HG02571 (cell line): ENCODE data around the gene DLG1.

Experiments
- ATAC-seq: cut with Tn5 transposase; IDR thresholded peaks from one replicate; pipeline ENCODE4 v1.9.1; 2021; ENCODE audit warnings: mild to moderate bottlenecking, moderate library complexity; ENCODE audit not compliant: unreplicated experiment

DLG1 gene

DNA sequence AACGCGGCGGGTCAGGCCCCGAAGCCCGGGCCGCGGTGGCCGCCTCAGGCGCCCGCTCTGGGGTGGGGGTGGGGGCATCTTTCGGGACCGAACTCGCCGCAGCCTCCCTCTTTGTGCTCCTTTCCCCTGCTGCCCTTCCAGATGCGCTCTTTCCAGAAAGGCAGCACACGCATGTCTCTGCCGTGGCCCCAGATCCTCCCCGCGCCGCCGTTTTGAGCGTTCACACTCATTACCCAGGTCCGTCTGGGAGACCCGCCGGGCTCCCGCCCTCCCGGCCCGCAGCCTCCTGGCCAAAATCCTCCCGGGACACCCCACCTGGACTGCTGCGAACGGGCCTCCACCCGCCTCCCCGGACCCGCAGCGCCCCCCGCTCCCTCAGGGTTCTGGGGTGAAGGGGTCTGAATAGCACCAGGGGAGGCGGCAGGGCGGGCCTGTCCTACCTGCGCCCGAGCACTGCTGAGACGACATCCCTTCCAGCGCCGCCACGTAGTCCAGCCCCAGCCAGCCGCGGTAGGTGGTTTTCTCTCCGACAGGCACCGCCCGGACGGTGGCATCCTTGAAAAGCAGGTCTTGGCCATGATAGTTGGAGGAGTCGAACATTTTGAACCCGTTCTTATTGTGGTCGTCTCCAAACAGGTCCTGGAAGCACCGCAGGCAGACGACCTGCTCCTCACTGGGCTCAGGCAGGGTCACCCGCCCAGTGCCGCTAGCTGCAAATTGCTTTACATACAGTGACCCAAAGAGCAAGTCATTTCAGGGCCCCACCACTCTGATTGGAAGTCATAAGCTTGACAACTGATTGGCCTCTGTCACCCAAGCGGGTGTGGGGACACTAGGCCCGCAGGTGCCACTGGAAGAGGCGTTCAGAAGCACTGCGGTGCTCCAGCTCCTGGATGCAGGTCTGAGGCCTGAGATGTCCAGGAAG, 294.7 kb downstream of the DLG1 start:
- no peak for ATAC-seq

DNA sequence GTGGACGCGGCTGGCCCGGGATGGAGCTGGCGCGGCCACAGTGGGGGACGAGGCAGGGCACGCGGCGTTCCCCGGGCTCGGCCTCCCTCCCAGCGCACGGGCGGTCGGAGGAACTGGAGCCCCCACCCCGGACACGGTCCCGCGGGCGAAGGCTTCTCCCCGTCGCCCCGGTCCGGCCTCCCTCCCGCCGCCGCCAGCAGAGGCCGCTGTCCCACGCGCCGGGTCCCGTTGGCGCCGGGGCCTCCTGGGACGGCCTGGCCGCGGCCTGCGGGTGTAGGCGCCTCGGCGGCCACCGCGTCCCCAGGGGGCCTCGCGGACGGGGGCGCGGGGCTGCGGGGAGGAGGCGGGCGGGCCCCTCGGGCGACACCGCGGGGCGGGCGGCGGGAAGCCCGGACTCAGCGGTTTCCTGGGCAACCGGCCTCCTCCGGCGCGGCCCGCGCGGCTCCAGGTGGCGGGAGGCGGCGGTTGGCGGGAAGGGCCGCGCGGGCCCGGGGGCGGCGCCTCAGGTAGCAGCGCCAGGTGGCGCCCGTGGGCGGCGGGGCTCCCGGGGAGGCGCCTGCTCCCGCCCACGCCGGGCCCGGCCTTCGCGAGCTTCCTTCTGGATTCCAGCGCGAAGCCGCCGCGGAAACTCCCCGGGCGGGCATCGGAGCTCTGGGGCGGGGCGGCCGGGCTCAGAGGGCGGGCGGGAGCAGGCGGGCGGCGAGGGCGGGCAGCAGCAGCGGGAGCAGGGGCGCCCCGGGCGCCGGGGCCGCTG, 295.5 kb downstream of the DLG1 start:
- peak; percentile 69 for ATAC-seq

DNA sequence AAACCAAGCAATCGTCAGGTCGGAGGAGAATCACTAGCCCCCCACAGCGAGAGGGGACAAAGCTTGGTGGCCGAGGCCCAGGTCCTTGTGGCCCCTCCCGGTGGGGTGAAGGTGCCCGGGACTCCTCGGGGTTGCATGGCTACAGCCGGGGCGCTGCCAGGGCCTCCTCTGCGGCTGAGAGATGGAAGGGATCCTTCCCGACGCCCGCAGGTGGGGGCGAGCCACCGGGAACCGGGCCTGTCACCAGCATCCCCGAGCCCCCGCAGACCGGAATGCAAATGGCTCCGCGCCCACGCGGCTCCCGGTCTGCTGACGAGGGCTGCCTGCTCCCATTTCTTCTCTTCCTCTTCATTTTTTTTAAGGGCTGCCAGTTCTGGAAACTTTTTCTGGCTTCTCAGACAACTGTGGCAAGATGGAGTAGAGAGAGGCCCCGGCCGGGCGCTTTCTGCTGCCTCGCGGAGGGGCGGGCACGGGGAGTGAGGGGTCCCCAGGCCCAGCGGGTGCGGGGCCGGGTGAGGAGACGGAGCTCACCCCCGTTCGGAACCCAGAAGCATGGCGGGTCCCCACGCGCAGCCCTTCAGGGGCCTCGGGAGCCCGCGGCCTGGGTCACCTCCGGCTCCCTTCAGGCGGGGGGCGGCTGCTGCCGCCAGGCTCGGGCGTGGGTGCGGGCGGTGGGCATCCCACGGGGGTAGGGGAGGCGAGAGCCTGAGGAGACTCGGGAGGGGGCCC, 296.3 kb downstream of the DLG1 start:
- ATAC-seq: peak; percentile 10

DNA sequence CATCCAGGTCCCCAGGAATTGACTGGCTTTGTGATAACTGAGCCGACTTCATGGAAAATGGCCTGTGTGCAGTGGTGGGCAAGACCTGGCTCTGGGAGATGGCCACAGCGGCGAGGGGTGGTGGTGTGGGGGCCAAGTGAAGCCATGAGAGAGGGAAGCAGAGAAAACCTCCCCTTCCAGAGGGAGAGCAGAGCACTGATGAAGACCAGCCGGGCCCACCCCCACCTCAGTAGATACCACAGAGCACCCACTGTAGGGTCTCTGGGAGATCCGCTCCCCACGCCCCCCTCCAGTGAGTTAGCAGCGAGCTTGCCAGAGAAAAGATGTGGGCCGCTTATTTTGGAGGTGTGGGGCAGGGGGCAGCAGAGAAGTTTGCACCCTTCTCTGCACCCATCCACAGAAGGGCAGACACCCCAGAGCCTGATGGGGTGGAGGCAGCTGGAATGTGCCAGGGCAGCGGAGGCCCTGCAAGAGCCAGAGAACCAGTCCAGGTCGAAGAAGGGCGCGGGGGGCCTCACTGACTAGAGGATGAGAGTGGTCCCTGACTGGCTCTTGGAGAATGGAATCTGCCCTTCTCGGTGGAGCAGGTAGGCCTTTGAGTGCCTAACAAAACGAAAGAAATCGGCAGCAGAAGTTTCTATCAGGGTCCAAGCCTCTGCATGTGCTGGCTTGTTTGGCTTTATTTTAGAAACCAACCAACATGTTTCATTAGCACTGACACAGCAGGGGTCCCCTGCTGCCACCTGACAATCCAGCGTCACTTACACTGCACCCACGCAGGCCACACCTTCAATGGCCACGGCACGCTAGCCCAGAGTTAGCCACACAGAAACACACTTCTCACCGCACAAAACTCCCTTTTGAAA, 297.1 kb downstream of the DLG1 start:
- no peak for ATAC-seq

DNA sequence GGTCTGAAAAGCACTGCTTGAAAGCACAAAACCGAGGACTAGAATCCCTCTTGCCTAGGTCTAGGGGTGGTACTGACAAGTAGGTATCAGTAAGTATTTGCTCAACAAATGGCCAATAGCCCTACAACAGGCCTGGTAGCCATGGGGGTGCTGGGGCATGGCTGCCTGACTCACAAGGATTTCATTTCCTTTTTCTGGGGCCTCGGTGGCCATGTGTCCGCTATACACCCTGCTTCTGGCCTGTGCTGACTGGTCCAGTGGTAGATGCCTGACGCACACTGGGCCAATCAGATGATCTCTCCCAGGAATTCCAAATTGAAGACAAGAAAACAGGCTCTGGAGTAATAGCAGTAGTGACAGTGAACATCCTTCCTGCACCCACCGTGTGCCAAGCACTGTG, 298.2 kb downstream of the DLG1 start:
- ATAC-seq: no peak

DNA sequence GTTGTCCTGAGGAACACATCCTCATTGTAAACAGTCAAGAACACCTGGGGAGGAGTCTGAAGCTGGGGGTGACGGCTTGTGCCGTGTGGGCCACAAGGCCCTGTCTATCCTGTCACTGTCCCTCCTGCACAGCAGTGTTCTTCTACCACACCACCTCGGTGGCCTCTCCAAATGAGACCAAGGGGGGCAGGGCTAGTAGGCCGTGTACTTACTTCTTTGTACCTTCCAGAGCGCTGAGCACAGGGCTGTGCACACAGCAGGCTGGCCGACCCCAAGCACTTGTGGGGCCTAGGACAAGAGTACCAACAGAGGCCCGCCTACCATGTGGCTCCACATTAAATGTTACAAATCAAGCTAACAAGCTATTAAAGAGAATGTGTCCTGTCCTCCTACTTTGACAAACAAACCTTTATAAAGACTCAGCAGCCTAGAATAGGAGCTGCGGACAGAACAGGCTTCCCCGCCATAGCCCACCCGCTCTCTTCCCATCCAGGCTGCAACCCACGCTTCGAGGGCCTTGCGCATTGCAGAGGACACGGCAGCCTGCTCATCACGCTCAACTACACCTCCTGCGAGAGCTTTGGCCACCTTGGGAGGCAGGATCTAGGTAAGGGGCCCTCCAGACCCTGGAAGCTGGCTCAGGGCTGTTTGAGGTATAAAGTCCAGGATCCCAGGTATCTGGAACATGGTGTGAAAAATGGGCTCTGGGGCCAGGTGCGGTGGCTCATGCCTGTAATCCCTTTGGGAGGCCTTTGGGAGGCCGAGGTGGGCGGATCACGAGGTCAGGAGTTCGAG, 299.2 kb downstream of the DLG1 start:
- no peak for ATAC-seq

DNA sequence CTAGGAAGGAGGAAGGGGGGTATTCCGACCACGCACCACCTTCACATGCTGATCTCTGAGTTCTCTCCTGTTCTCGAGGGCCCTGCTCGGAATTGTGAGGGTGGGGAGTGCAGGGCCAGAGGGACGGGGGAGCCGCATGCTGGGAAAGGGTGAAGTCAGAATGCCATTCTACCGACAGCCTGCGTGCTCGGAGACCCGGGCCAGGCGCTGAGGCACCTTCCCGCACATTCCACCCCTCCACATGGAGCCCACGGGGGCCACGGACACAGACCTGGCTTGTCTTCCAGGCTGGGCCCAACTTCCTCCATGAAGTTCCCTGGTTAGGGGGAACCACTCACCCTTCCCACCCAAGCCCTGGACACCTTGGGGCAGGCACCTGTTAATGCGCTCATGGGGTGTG, 301.1 kb downstream of the DLG1 start:
- no peak for ATAC-seq

DNA sequence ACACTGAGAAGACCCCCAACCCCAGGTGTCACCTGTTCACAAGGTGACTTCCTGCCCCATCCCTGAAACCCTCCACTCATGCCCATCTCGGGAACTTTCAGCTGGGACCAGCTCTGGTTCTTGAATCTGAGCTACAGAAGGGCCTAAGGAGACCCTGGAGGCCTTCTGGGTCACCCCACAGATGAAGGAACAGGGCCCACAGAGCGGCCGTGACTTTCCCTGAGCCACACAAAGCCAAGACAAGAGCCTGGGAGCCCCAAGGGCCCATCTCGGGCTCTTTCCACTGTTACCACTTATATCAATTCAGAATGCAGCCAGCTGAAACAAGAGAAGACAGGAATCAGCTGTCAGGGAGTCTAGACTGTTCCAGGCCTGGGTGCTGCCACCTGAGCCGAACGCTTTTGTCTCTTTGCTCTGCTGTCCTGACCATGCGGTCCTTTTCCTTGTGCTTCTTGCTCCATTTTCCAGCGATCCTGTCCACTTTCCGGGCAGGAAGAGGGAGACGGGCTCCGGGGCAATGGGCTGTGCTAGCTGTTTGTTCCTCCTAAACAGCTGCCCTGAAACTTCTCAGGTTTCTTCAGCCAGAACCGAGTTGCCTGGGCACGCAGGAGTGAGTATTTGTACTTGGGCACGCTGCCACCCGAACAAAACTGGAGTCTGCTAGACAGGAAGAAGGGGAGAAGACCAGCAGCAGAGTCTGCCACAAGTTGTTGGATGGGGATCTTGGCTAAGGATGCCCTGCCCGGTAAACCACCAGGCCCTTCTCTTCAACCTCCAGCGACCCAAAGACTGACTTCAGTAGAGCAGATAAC, 301.8 kb downstream of the DLG1 start:
- ATAC-seq: no peak

DNA sequence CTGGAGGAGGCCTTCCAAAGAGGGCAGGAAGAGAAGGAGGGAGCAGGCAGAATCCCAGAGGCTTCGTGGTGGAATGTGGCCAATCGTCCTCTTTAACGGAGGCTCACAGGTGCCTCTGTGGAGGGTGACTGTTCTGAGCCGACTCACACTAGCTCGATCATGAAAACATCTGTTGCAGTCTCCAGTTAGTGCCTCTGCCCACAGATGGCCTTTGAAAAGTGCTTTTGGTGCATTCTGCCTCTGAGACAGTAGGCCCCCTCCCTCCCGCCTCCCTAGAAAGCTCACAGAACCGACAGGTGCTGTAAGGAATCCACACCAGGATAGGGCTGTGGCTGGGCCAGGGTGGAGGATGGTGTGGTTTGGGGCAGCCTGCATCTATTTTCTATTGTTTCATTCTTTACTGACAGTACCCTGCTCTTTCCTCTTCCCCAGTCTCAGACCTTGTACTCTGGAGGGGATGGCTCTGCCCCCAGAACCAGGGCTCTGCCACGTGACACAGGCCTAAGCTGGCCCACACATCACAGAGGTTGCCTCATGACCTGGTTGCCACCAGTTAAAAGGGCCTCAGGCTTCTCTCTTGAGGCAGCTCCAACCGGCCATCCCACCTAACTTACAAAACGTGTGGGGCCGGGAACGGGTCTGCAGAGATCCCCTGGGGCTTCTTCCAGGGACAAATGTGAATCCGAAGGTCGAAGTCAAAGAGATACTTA, 302.6 kb downstream of the DLG1 start:
- no peak for ATAC-seq

DNA sequence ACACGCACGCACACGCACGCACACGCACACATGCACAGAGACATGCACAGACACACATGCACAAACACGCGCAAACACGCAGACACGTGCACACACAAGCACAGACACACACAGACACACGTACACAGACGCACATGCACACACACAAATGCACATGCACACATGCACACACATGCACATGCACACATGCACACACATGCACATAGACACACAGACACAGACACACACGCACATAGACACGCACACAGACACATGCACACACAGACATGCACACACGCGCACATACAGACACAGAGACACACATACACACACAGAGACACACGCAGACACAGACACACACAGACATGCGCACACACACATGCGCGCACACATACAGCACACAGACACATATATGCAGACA, 303.4 kb downstream of the DLG1 start:
- no peak for ATAC-seq

DNA sequence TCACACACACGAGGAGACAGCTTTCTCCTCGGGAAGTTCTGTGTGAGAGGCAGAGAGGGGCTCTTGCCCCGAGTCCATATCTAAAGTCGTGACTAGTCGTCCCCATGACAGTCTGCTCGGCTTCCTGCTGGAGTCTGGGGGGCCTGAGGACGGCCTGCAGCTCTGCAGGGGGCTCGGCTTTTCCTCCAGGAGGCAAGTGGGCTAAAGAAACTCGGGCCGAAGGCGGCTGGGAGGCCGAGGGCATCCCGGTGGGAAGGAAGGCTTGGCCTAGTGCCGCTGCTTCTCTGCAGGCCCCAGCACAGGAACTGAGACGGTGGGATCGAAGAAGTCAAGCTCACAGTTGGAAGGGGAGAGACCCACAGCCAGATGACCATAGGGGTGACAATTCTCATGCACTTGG, 304.4 kb downstream of the DLG1 start:
- no peak for ATAC-seq
